GM23338 (cell line): ENCODE results near the gene ABCA1.

ENCODE experiments used
- CTCF ChIP-seq, 2 experiments: fragments of 200-600 bp in 1 of 2; sonication (generic) in 1 of 2; conservative IDR thresholded peaks; 2 replicates each; pipeline versions ENCODE4 v1.5.1 to v1.6.1; 2016 to 2017; ENCODE audit warnings: antibody characterized with exemption in 2 of 2, low read depth in 2 of 2, mild to moderate bottlenecking in 2 of 2, moderate library complexity in 1 of 2
- POLR2AphosphoS5 ChIP-seq: IDR thresholded peaks from 2 replicates; pipeline ENCODE4 v1.6.1; 2016; ENCODE audit warnings: antibody characterized with exemption, low read depth

DNA sequence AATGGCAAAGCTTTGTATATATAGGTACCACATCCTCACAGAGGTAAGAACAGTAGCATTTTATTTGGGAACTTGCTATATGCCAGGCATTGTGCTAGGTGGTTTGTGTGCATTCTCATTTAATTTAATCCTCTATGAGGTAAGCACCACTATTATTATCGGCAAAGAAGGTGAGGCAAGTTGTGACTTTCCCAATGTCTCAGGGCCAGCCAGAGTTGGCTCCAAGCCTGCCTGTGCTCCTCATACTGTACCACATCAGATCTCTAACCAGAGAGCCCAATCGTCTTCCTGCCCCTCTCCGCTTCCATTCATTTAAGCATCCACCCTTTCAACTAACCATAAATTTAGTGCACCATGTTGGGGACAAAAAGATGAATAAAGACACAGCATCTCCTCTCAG lies 108.9 kb downstream of the ABCA1 start:
- TF ChIP-seq CTCF (conservative IDR thresholded peaks at IDR 0.05; ENCODE audit: low read depth in 2 of 2) (no peak), POLR2AphosphoS5 (no peak)
